ENCODE data around the gene TCEA2.

Gene TCEA2

GRCh38 chr20:64048402-64049044 is 14.5 kb upstream of the TCEA2 start:
- no peak for FAIRE-seq
- DNase-seq (ENCODE audit: insufficient read length, low spot score) = no peak
- TF ChIP-seq CTCF (IDR thresholded peaks at IDR 0.05; ENCODE audit: insufficient read depth, missing control alignments) = no peak

- no peak for TF ChIP-seq CTCF (IDR thresholded peaks at IDR 0.05; ENCODE audit: insufficient read depth, missing control alignments)
- DNase-seq (ENCODE audit: insufficient read length, low spot score) (no peak), FAIRE-seq (no peak)
Observed at GRCh38 chr20:64049060-64049877, 13.7 kb upstream of the TCEA2 start, which contains the start of gene SOX18. Gene SOX18, minus strand, starts transcription at chr20:64049639. Its CDS starts 123 bp downstream, at chr20:64049516.

GRCh38 chr20:64049878-64050260 is 13.1 kb upstream of the TCEA2 start:
- TF ChIP-seq CTCF (IDR thresholded peaks at IDR 0.05; ENCODE audit: insufficient read depth, missing control alignments) = peak; percentile 3
- FAIRE-seq (no peak), DNase-seq (ENCODE audit: insufficient read length, low spot score) (no peak)

- TF ChIP-seq CTCF (IDR thresholded peaks at IDR 0.05; ENCODE audit: insufficient read depth, missing control alignments) = no peak
- no peak for DNase-seq (ENCODE audit: insufficient read length, low spot score)
- no peak for FAIRE-seq
Observed at GRCh38 chr20:64050261-64051032, 12.6 kb upstream of the TCEA2 start.

- FAIRE-seq (no peak), DNase-seq (ENCODE audit: insufficient read length, low spot score) (no peak)
- no peak for TF ChIP-seq CTCF (IDR thresholded peaks at IDR 0.05; ENCODE audit: insufficient read depth, missing control alignments)
Observed at GRCh38 chr20:64051033-64051452, 12.0 kb upstream of the TCEA2 start.

- TF ChIP-seq CTCF (IDR thresholded peaks at IDR 0.05; ENCODE audit: insufficient read depth, missing control alignments) = no peak
- FAIRE-seq = no peak
- no peak for DNase-seq (ENCODE audit: insufficient read length, low spot score)
Observed at GRCh38 chr20:64051561-64052325, 11.3 kb upstream of the TCEA2 start.

Measured in D721Med (cell line).